ENCODE measurements around the gene C10orf105.
A peak's percentile ranks its signal among the peaks of the same experiment; 100 is the strongest.

C10orf105 gene

DNA sequence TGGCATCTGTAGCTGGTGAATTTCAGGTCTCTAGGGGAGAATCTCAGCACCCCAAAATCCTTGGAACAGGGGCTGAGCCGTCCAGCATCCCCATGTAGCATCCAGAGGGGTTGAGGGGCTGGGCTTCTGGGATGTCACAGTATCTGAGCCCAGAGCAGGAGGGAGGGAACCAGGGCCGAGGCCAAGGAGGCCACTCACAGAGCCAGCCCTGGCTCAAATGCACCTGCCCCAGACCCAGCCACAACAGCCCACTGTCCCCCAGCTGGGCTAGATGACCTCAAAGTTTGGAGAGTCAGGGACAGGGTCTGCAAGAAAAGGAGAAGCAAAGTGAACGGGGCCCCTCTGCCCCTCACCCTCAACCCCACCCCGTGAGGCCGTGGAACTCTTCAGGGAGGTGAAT lies 31.4 kb upstream of the C10orf105 start:
- Histone ChIP-seq H3K4me3 (no peak overlapping the region), H3K27ac (peak overlapping the region in 1 of 2 donors; percentile 82)
- no peak for DNase-seq (ENCODE audit: low spot score)
- TF ChIP-seq, protein P1, sequence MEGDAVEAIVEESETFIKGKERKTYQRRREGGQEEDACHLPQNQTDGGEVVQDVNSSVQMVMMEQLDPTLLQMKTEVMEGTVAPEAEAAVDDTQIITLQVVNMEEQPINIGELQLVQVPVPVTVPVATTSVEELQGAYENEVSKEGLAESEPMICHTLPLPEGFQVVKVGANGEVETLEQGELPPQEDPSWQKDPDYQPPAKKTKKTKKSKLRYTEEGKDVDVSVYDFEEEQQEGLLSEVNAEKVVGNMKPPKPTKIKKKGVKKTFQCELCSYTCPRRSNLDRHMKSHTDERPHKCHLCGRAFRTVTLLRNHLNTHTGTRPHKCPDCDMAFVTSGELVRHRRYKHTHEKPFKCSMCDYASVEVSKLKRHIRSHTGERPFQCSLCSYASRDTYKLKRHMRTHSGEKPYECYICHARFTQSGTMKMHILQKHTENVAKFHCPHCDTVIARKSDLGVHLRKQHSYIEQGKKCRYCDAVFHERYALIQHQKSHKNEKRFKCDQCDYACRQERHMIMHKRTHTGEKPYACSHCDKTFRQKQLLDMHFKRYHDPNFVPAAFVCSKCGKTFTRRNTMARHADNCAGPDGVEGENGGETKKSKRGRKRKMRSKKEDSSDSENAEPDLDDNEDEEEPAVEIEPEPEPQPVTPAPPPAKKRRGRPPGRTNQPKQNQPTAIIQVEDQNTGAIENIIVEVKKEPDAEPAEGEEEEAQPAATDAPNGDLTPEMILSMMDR (IDR thresholded peaks at IDR 0.05) = no peak

DNA sequence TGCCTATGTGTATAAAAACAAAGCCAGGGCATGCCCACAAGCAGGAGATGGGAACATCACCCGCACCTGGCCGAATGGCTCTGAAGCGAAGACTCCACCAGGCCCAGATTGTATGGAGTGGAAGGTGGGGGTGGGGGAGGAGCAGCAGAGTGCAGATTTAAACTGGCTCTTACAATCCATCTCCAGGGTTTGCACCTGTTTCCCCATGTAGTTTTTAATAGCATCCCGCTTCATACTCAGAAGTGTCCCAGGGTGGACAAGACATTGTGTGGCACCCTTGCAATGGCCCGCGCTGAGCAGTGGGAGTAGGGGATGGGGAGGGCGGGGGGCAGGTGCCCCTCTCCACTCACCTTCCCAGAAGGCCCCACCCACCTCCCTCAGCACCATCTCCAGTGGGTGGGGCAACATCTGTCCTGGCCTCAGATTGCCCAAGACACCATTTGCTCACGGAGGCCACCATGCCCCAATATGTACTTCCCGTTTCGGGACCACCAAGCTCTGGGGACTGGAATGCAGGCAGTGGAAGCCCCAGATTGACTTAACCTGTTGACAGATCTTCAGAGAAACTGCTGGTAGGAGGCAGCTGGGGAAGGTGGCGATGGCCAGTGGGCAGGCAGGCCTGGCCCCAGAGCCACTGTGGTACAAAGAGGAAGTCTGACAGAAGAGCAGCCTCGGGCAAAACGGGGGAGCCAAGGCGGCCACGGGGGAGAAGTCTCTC lies 30.7 kb upstream of the C10orf105 start:
- TF ChIP-seq, protein P1 (IDR thresholded peaks at IDR 0.05) = no peak
- Histone ChIP-seq H3K27ac (peak overlapping the region in 1 of 2 donors; percentile 82), H3K4me3 (no peak overlapping the region)
- no peak for DNase-seq (ENCODE audit: low spot score)

DNA sequence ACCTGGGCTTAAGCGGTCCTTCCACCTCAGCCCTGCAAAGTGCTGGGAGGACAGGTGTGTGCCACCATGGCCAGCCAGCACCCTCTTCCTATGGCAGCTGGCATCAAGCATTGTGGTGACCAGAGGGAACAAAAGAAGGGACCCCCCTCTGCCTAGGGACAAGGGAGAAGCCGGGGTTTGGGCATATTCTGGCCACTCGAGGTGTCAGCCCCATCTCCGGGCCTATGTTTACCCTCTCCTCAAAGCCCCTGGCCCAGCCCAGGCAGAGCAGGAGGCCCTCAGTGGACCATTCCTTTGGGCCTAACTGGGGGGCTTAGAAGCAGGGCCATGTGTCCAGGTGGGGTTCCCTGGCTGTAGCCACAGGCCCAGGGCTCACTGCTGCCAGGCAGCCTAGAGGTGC lies 29.8 kb upstream of the C10orf105 start:
- no peak for DNase-seq (ENCODE audit: low spot score)
- TF ChIP-seq, protein P1 (IDR thresholded peaks at IDR 0.05) = no peak
- H3K4me3 ChIP-seq = no peak overlapping the region
- H3K27ac ChIP-seq = peak overlapping the region; percentile 39 to 82

DNA sequence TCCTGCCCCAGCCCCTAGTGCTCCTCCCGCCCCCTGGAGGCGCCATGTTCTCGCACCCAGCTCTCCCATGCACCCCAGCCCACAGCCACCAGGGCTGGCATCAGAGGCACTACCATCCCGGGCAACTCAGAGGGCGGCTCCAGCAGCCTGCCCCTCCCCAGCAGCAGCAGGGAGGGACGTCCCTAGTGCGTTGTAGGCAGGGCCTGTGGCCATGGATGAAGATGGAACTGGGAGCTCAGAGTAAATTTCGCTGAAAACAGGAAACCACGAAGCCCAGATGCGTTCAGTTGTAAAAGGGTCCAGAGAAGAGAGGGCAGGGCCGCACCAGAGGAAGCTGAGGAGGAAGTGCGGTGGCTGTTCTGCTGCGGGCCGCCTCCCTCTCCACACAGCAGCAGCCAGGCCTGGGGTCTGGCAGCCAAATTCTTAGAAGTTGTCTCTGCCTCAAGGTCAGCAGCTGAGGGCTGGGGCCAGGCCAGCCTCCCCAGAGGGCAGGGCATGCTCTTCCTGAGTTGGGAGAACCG lies 29.2 kb upstream of the C10orf105 start:
- Histone ChIP-seq H3K4me3 (no peak overlapping the region), H3K27ac (peak overlapping the region; percentile 39 to 82)
- TF ChIP-seq, protein P1 (IDR thresholded peaks at IDR 0.05) = no peak
- no peak for DNase-seq (ENCODE audit: low spot score)

DNA sequence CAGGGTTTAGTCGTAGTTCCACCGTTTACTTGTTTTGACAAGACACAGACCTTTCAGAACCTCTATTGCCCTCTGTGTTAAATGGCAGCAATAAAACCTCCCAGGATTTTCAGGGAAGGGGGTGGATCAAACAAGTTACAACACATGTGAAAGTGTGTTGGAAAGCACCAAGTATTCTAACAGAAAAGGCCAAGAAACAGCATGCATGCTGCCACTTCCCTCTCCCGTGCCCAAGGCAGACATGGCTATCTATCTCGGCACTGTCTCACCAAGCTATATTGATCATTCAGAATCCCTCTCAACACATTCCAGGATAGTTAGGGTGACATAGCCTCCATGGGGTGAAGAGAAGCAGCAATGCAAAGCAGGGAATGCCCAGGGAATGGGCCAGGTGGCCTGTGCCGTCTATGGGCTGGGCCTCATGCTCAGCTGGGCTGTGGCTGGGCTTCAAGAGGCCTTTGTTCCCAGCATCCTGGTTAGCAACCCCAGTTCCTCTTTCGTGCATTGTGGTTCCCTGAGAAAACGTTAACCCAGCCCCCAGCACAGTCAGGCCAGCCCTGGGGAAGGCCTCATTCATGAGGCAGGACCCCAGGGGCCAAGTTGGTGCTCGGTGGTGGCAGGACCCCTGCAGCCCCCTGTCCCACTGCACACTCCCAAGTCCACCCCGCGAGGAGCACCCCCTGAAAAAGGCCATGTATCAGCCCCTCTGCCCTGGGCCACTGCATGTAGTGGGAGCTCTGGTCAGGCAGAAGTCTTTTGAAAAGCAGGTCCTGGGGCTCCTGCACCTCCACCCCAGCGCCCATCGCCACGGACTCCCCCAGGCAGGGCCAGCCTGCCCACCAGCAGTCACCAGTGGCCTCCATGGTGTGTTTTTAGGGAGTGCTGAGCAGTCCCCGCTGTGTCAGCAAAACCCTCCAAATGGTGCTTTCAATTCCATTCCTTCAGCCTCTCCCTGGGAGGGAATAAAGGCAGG lies 28.3 kb upstream of the C10orf105 start:
- H3K4me3 ChIP-seq = no peak overlapping the region
- H3K27ac ChIP-seq = peak overlapping the region in 1 of 2 donors; percentile 82
- no peak for DNase-seq (ENCODE audit: low spot score)
- TF ChIP-seq, protein P1 (IDR thresholded peaks at IDR 0.05) = no peak

DNA sequence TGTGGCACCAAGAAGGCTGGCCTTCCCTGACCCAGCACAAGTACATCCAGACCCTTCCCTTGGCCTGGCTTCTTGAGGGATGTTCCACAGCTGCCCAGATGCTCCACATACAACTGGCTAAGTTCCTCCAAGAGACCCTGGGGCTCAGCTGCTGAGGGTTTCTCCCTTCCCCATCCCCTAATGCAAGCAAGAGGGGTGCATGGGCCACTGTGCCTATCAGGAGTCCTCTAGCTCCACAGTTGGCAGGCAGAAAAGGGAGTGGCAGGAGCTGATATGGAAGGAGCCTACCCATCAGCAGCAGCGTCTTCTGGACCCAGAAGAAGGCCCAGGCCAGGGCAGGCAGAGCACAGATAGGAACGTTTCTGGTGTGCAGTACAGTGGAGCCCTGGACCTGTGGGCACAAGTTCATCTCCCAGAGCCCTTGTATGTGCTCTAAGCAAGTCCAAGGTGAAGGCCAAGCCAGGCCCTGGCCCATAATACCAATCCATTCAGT lies 27.5 kb upstream of the C10orf105 start:
- DNase-seq (ENCODE audit: low spot score) = no peak
- TF ChIP-seq, protein P1 (IDR thresholded peaks at IDR 0.05) = no peak
- H3K27ac ChIP-seq = peak overlapping the region in 1 of 2 donors; percentile 82
- H3K4me3 ChIP-seq = no peak overlapping the region

Data from coronary artery (tissue), 2 donors.